ENCODE measurements around the gene PRAC2.

GRCh38 chr17:48718761-48719641, 4.0 kb upstream of the PRAC2 start:
- TF ChIP-seq CTCF (IDR thresholded peaks at IDR 0.05), result no peak
- TF ChIP-seq POLR2AphosphoS5 (IDR thresholded peaks at IDR 0.05; ENCODE audit: low read depth, low read length), result no peak
- no peak for TF ChIP-seq TCF7L2 (IDR thresholded peaks at IDR 0.05; ENCODE audit: low read depth, low read length)
- TF ChIP-seq, protein P1, sequence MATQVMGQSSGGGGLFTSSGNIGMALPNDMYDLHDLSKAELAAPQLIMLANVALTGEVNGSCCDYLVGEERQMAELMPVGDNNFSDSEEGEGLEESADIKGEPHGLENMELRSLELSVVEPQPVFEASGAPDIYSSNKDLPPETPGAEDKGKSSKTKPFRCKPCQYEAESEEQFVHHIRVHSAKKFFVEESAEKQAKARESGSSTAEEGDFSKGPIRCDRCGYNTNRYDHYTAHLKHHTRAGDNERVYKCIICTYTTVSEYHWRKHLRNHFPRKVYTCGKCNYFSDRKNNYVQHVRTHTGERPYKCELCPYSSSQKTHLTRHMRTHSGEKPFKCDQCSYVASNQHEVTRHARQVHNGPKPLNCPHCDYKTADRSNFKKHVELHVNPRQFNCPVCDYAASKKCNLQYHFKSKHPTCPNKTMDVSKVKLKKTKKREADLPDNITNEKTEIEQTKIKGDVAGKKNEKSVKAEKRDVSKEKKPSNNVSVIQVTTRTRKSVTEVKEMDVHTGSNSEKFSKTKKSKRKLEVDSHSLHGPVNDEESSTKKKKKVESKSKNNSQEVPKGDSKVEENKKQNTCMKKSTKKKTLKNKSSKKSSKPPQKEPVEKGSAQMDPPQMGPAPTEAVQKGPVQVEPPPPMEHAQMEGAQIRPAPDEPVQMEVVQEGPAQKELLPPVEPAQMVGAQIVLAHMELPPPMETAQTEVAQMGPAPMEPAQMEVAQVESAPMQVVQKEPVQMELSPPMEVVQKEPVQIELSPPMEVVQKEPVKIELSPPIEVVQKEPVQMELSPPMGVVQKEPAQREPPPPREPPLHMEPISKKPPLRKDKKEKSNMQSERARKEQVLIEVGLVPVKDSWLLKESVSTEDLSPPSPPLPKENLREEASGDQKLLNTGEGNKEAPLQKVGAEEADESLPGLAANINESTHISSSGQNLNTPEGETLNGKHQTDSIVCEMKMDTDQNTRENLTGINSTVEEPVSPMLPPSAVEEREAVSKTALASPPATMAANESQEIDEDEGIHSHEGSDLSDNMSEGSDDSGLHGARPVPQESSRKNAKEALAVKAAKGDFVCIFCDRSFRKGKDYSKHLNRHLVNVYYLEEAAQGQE (IDR thresholded peaks at IDR 0.05; ENCODE audit: insufficient read depth in 1 of 2, low read depth in 2 of 2, low read length in 1 of 2), result no peak
